Panc1 (cell line): ENCODE measurements around the gene MAP6. TPM values are rescaled to one million over a fixed set of nuclear protein-coding genes. Genes with fewer than 3 reads are reported as not detected.

Experiments used
- ATAC-seq: fragments of 200-7000 bp; cut with Tn5 transposase; 2 replicates; pipeline ENCODE4 v1.9.1; 2020; ENCODE audit warnings: mild to moderate bottlenecking, moderate library complexity
- BruUV-seq: library from RNA; stranded (reverse); fragments of 400-500 nt; replicated peaks from 2 replicates; lab custom pipeline; 2021; lab: Mats Ljungman, UMichigan
- CTCF ChIA-PET: fragments of 300-600 bp; sonication (Branson Sonifier 250); formaldehyde crosslinking; loops from one replicate; lab custom pipeline; 2022; ENCODE audit warnings: antibody characterized with exemption; lab: Charles Lee
- POLR2A ChIA-PET: fragments of 300-600 bp; sonication (Branson Sonifier 250); formaldehyde crosslinking; loops from one replicate; lab custom pipeline; 2022; ENCODE audit warnings: antibody characterized with exemption; lab: Charles Lee
- DNase-seq: peaks from one replicate; pipeline ENCODE4 v3.0.0-alpha.2; 2010; ENCODE audit warnings: low read depth, low spot score
- H3K27ac ChIP-seq: 2 replicates; pipeline ENCODE4 v1.5.1; 2011; ENCODE audit warnings: mild to moderate bottlenecking, low read length, inconsistent platforms
- H3K27me3 ChIP-seq: fragments of 200-500 bp; sonication (Bioruptor generic); 2 replicates; pipeline ENCODE4 v1.6.0; 2014; ENCODE audit warnings: low read length, inconsistent platforms; ENCODE audit not compliant: control insufficient read depth, insufficient read depth
- H3K36me3 ChIP-seq: fragments of 200-500 bp; sonication (Bioruptor generic); 2 replicates; pipeline ENCODE4 v1.5.1; 2014; ENCODE audit warnings: inconsistent platforms, mild to moderate bottlenecking, low read length, moderate library complexity; ENCODE audit not compliant: control insufficient read depth, insufficient read depth
- H3K4me1 ChIP-seq: 2 replicates; pipeline ENCODE4 v1.5.1; 2011; ENCODE audit warnings: inconsistent platforms, mild to moderate bottlenecking, low read length, moderate library complexity; ENCODE audit not compliant: control insufficient read depth, insufficient read depth
- H3K4me3 ChIP-seq, 2 experiments: 2 replicates each; pipeline ENCODE4 v1.5.1; 2011 to 2012; ENCODE audit warnings: low read depth in 2 of 2, low read length in 2 of 2, mild to moderate bottlenecking in 2 of 2, inconsistent platforms in 1 of 2, moderate library complexity in 1 of 2
- H3K9me3 ChIP-seq: fragments of 200-500 bp; sonication (Bioruptor generic); 2 replicates; pipeline ENCODE4 v1.5.1; 2014; ENCODE audit warnings: low read depth, mild to moderate bottlenecking, inconsistent platforms, low read length, moderate library complexity; ENCODE audit not compliant: control insufficient read depth, insufficient read depth
- CTCF ChIP-seq: fragments of 450-650 bp; IDR thresholded peaks from 2 replicates; pipeline ENCODE4 v1.5.1; 2017; ENCODE audit warnings: mild to moderate bottlenecking
- POLR2AphosphoS5 ChIP-seq: IDR thresholded peaks from 2 replicates; pipeline ENCODE4 v1.6.1; 2012; ENCODE audit warnings: mild to moderate bottlenecking, low read depth, low read length, moderate library complexity
- REST ChIP-seq, 2 experiments: IDR thresholded peaks; 2 replicates each; pipeline ENCODE4 v1.6.1; 2011 to 2012; ENCODE audit warnings: low read depth in 2 of 2, control low read depth in 1 of 2, low read length in 1 of 2, mild to moderate bottlenecking in 1 of 2, moderate library complexity in 1 of 2; ENCODE audit not compliant: insufficient read depth in 1 of 2
- SIN3A ChIP-seq: IDR thresholded peaks from 2 replicates; pipeline ENCODE4 v1.6.1; 2012; ENCODE audit warnings: low read depth, mild to moderate bottlenecking, low read length, moderate library complexity, borderline replicate concordance; ENCODE audit not compliant: insufficient read depth
- TCF7L2 ChIP-seq: IDR thresholded peaks from 2 replicates; pipeline ENCODE4 v1.6.1; 2011; ENCODE audit warnings: mild to moderate bottlenecking, low read depth, low read length, inconsistent platforms
- in situ Hi-C: cut with HindIII; loops from 2 replicates; pipeline ENCODE4 v1.10.0; 2016; ENCODE audit warnings: low sequenced_read_pairs, low pct_unique_long_range_greater_than_20kb
- intact Hi-C: fragments of 100-400 bp; cut with micrococcal nuclease; formaldehyde crosslinking; loops from one replicate; pipeline ENCODE4 v1.10.0; 2022; ENCODE audit not compliant: unreplicated experiment
- total RNA-seq: library from RNA; stranded (reverse); gene quantifications from one replicate; pipeline ENCODE4 v1.2.1, GENCODE V29; 2021; ENCODE audit not compliant: unreplicated experiment

Gene MAP6
- total RNA-seq, 1 experiment from 2014 or later, result 0.21 TPM

- POLR2A ChIA-PET, result interaction anchor here (0.6 to 0.8 kb wide), 2 partner anchors 33 to 44 kb away, joined by 3 read pairs; no protein-coding TSS in a partner anchor
- Histone ChIP-seq H3K4me3 (peak overlapping the region; percentile 54 to 63), H3K9me3 (no peaks in the 10 kb centered on the region), H3K36me3 (no peaks in the 10 kb centered on the region), H3K4me1 (peaks cover 5% of the 10 kb centered on the region; the same call in 1 of the 2 replicates), H3K27me3 (no peaks in the 10 kb centered on the region; the same call in 1 of the 2 replicates), H3K27ac (peak overlapping the region; percentile 70)
- intact Hi-C loops, result no loop called here
- CTCF ChIA-PET, result interaction anchor here (0.7 to 1.2 kb wide), 2 partner anchors 16 to 47 kb away, joined by 3 to 4 read pairs; no protein-coding TSS in a partner anchor
- BruUV-seq, result no TSS peak
- DNase-seq (no peak), ATAC-seq (peak; percentile 61)
- TF ChIP-seq SIN3A (no peak), CTCF (no peak), POLR2AphosphoS5 (no peak), REST (IDR thresholded peaks at IDR 0.05; ENCODE audit: insufficient read depth in 1 of 2, low read depth in 2 of 2, low read length in 1 of 2) (no peak), TCF7L2 (no peak)
- in situ Hi-C loops, result no loop called here
Observed at GRCh38 chr11:75583718-75584658, 84.8 kb downstream of the MAP6 start.

DNA sequence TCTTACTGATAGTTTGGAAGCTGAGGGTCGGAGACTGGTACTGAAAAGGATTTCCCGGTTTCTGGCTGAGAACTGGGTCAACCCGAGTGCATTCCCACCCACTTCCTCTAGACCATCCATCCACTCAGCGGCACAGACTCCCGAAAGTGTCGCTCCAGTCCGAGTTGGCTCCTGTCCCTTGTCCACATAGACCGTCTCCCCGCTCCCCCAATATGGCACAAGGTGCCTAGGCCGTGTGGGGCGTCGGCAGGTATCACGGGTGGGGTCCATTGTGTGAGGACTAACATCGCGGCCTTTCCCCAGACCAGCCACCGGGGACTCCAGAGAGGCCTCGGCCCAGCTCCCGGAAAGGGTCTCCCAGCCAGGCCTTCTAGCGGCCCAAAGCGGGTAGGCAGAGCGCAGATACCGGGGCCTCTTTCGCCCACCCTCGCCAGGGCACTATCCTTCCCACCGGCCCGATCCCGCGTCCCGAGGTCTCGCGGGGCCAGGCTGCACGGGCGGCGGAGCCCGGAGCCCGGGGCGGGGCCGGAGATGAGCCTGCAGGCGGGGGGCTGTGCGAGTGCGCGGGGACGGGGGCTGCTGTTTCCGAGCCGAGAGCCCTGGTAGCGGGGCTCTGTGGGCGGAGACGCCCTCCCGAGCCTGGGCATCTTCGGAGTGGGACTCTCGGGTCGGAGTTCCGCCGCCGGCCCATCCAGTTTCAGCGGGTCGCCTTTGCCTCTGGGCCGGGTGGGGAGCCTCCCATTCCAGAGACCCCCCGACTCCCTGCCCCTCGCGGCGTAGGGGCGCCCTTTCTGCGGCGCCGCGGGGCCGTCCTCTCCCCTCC is 85.7 kb downstream of the MAP6 start:
- TF ChIP-seq SIN3A (no peak), TCF7L2 (no peak), REST (IDR thresholded peaks at IDR 0.05; ENCODE audit: insufficient read depth in 1 of 2, low read depth in 2 of 2, low read length in 1 of 2) (peak in 1 of 2 experiments; percentile 24; a peak in 1 of 4 replicates), CTCF (no peak; the same call in 1 of the 2 replicates), POLR2AphosphoS5 (no peak)
- intact Hi-C loops, result no loop called here
- DNase-seq (no peak), ATAC-seq (peak; percentile 86)
- peak overlapping the region; percentile 70 for H3K27ac ChIP-seq
- H3K4me3 ChIP-seq, result peak overlapping the region; percentile 54 to 63
- H3K36me3 ChIP-seq, result no peaks in the 10 kb centered on the region
- in situ Hi-C loops, result no loop called here
- ChIA-PET POLR2A (no interaction called here), CTCF (interaction anchor here (1.2 kb wide), 1 partner anchor 17 kb away, joined by 3 read pairs; no protein-coding TSS in a partner anchor)
- H3K9me3 ChIP-seq, result no peaks in the 10 kb centered on the region
- H3K4me1 ChIP-seq, result peaks cover 5% of the 10 kb centered on the region; the same call in 1 of the 2 replicates
- no peaks in the 10 kb centered on the region; the same call in 1 of the 2 replicates for H3K27me3 ChIP-seq
- no TSS peak for BruUV-seq
